HTERT RPE-1 (cell line): ENCODE data around the gene PSMB3.

Source experiments
- in situ Hi-C: fragments of 300-500 bp; cut with MboI; formaldehyde crosslinking; loops from 4 replicates; pipeline ENCODE4 v1.14.3; 2020; ENCODE audit warnings: low sequenced_read_pairs

The PSMB3 gene

GRCh38 chr17:38794221-38794620 is 41.7 kb downstream of the PSMB3 start:
- in situ Hi-C loops, result no loop called here

- in situ Hi-C loops, result no loop called here
These were observed 44.1 kb downstream of the PSMB3 start for GRCh38 chr17:38796451-38797157.

GRCh38 chr17:38797158-38797490 is 44.6 kb downstream of the PSMB3 start:
- in situ Hi-C loops, result no loop called here

GRCh38 chr17:38797828-38798227 is 45.3 kb downstream of the PSMB3 start:
- in situ Hi-C loops, result no loop called here

DNA sequence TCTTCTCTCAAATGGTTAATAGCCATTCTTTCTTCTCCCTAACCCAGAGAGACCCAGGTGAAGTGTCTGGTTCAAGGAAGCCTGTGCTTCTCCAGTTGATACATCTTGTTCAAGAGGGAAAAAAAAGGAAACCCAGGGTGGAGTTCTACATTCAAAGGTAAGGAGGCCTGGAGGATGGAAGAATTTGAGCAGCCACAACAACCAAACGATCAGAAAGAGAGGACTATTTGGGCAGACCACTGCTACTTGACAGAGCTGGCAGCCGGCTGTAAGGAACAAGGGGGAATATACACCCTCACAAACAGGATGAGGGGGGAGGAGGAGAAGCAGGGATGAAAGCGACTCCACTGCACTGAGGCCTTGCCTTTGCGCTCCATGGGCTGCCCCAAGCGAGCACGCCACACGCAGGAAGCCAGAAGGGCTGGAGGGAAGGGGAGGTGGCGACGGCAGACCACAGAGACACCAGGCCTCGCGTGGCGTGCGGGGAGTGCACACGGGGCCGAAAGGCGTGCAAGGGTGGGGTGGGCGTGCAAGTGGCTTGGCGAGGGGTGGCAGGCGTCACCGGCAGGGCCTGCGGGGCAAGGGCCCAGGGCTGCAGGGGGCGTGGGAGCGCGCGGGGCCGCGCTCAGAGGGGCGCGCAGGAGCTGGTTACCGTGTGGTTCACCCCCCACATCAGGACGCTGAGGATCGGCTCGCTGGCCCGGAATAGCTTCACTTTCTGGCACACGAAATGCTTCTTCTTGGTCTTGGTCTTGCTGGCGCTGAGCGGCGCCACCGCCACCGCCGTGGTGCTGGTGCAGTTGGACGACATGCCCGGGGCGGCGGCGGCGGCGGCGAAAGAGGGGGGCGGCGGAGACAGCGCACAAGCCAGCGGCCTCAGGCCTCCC is 46.3 kb downstream of the PSMB3 start:
- in situ Hi-C loops, result no loop called here

DNA sequence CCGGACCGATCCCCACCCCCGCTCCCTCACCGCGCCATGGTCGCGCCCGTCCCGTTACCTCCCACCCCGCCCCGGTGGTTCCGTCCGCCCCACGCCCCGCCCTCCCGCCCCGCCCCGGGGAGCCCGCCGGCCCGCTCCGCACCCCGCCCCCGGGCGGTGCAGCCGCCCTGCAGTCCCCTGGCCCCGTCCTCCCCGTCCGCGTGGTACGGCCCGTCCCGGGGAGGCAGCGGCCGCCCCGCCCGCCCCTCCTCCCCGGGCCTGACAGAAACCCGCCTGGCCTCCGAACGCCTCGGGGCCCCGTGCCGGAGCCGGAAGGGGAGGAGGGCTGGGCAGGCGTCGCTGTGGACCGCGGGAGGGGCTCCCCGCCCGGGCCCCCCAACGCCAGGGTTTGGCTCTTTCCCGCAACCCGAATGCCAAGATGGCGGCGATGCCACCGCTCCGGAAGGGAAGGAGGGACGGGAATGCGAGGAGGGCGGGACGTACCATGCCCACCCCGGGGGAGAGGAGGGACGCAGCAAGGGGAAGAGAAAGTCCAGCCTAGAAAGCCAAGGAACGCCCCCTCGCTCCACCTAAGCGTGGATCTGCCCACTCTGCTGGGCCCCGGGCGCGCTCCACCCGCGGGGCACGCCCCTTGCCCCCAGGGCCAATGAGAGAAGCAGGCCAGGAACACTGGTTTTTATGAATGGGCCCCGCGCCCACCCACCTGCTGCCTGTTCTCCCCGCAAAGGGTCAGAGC is 47.1 kb downstream of the PSMB3 start, which contains the start of gene PIP4K2B:
Gene PIP4K2B, minus strand, starts transcription at position 56 of the 736 bp plus-strand sequence. CDS start 132 bp downstream, outside the sequence.
- in situ Hi-C loops, result no loop called here

- in situ Hi-C loops, result no loop called here
These were observed 47.8 kb downstream of the PSMB3 start for GRCh38 chr17:38800237-38800760.

DNA sequence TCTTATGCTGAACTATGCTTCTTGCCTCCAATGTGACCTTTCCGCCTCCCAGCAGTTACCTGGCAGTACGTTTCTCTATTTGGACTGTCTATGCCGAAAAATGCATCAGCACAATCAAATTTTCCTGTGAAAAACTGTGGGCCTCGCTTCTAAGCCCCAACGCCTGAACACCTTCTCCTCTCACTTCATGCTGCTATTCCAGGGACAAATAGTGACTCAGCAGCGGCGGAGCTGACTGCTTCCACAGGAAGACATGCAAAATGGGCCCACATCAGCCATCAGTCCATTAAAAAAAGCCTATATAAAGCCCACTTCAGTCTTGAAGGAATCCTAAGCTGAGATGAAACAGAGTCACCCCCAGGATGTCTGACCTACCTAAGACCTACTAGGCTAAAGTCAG is 57.3 kb downstream of the PSMB3 start:
- in situ Hi-C loops, result no loop called here
